ENCODE results near the gene SAMD14.

SAMD14 gene

DNA sequence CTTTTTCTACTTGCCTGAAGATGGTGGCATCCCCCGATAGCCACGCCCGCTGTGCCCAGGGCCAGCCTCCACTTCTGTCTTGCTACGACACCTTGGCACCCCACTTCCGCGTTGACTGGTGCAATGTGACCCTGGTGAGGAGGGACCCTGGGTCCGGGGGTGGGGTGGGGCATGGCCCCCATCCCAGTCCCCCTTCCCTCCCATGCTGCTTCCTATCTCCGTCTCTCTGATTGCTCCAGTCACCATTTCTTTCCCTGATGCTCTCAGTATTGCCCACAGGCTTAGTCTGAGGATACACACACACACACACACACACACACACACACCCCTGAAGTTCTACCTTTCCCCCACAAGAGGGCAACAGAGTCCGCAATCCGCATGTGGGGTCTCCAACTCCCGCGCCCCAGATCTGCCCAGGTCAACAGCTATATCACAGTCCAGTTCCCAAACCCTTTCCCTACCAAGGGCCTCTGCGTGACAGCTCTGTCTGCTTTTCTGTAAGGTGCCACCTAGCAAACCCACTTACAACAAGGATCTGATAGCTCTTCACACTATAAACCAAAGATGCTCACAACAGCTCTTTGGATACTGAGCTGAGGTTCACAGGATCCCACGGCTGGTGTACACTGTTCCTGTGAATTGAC, 39.3 kb upstream of the SAMD14 start:
- Histone ChIP-seq H3K4me3 (ENCODE audit: low read depth in 1 of 2, low read length in 2 of 2) (no peak overlapping the region), H3K4me1 (ENCODE audit: insufficient read depth, low read length) (no peaks in the 10 kb centered on the region), H2AFZ (ENCODE audit: low read depth, low read length) (no peak overlapping the region), H3K9ac (ENCODE audit: low read depth, low read length) (no peak overlapping the region), H3K27me3 (ENCODE audit: insufficient read depth, low read length, poor library complexity) (no peaks in the 10 kb centered on the region), H3K9me3 (ENCODE audit: insufficient read depth, low read length, severe bottlenecking) (no peaks in the 10 kb centered on the region), H3K79me2 (ENCODE audit: insufficient read depth, low read length) (no peaks in the 10 kb centered on the region), H3K36me3 (ENCODE audit: insufficient read depth, low read length) (no peaks in the 10 kb centered on the region), H3K27ac (ENCODE audit: low read length) (no peak overlapping the region), H4K20me1 (ENCODE audit: insufficient read depth, low read length) (no peaks in the 10 kb centered on the region), H3K4me2 (ENCODE audit: insufficient read depth, low read length) (no peak overlapping the region)
- ATAC-seq (ENCODE audit: insufficient read depth, low read depth) (peak; percentile 65), DNase-seq (peak; percentile 61)
- TF ChIP-seq, protein P1, sequence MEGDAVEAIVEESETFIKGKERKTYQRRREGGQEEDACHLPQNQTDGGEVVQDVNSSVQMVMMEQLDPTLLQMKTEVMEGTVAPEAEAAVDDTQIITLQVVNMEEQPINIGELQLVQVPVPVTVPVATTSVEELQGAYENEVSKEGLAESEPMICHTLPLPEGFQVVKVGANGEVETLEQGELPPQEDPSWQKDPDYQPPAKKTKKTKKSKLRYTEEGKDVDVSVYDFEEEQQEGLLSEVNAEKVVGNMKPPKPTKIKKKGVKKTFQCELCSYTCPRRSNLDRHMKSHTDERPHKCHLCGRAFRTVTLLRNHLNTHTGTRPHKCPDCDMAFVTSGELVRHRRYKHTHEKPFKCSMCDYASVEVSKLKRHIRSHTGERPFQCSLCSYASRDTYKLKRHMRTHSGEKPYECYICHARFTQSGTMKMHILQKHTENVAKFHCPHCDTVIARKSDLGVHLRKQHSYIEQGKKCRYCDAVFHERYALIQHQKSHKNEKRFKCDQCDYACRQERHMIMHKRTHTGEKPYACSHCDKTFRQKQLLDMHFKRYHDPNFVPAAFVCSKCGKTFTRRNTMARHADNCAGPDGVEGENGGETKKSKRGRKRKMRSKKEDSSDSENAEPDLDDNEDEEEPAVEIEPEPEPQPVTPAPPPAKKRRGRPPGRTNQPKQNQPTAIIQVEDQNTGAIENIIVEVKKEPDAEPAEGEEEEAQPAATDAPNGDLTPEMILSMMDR (IDR thresholded peaks at IDR 0.05; ENCODE audit: borderline replicate concordance, extremely low read depth, low read length, poor library complexity, severe bottlenecking): peak; percentile 77
- no peak for TF ChIP-seq EZH2 (IDR thresholded peaks at IDR 0.05; ENCODE audit: borderline replicate concordance, low read depth, low read length, severe bottlenecking)

DNA sequence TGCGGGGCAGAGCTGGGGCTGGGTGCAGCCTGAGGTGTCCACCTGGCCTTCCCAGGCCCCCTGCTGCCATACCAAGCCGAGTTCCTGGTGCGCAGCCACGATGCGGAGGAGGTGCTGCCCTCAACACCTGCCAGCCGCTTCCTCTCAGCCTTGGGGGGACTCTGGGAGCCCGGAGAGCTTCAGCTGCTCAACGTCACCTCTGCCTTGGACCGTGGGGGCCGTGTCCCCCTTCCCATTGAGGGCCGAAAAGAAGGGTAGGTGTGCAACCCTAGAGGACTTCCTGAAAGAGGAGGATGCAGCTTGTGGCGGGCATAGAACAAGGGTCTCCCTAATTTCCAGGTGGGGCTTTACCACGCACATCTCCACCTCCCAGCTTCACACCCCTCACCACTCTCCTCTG, 38.4 kb upstream of the SAMD14 start:
- no peak overlapping the region for H3K4me3 ChIP-seq (ENCODE audit: low read depth in 1 of 2, low read length in 2 of 2)

DNA sequence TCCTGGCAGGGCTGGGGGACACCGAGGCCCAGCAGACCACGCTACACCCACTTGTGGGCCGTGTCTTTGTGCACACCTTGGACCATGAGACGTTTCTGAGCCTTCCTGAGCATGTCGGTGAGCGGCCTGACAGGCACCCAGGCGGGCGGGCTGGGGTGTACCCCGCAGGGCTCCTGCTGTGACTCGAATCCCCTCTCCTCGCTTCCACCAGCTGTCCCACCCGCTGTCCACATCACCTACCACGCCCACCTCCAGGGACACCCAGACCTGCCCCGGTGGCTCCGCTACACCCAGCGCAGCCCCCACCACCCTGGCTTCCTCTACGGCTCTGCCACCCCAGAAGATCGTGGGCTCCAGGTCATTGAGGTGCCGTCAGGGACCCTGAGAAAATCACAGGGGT, 37.4 kb upstream of the SAMD14 start:
- Histone ChIP-seq H3K36me3 (ENCODE audit: insufficient read depth, low read length) (no peaks in the 10 kb centered on the region), H3K27me3 (ENCODE audit: insufficient read depth, low read length, poor library complexity) (no peaks in the 10 kb centered on the region), H3K9me3 (ENCODE audit: insufficient read depth, low read length, severe bottlenecking) (no peaks in the 10 kb centered on the region), H3K9ac (ENCODE audit: low read depth, low read length) (no peak overlapping the region), H4K20me1 (ENCODE audit: insufficient read depth, low read length) (no peaks in the 10 kb centered on the region), H3K79me2 (ENCODE audit: insufficient read depth, low read length) (no peaks in the 10 kb centered on the region), H3K4me1 (ENCODE audit: insufficient read depth, low read length) (peaks cover 3% of the 10 kb centered on the region; the same call in 1 of the 2 replicates), H3K27ac (ENCODE audit: low read length) (no peak overlapping the region), H3K4me3 (ENCODE audit: low read depth in 1 of 2, low read length in 2 of 2) (no peak overlapping the region), H3K4me2 (ENCODE audit: insufficient read depth, low read length) (no peak overlapping the region), H2AFZ (ENCODE audit: low read depth, low read length) (no peak overlapping the region)
- no peak for ATAC-seq (ENCODE audit: insufficient read depth, low read depth)
- TF ChIP-seq, protein P1 (IDR thresholded peaks at IDR 0.05; ENCODE audit: borderline replicate concordance, extremely low read depth, low read length, poor library complexity, severe bottlenecking): no peak
- TF ChIP-seq EZH2 (IDR thresholded peaks at IDR 0.05; ENCODE audit: borderline replicate concordance, low read depth, low read length, severe bottlenecking): no peak
- DNase-seq: no peak

More for the DNA sequence above, 38.4 kb upstream of the SAMD14 start:
- Histone ChIP-seq H3K9ac (ENCODE audit: low read depth, low read length) (no peak overlapping the region), H3K79me2 (ENCODE audit: insufficient read depth, low read length) (no peaks in the 10 kb centered on the region), H3K36me3 (ENCODE audit: insufficient read depth, low read length) (no peaks in the 10 kb centered on the region), H3K4me1 (ENCODE audit: insufficient read depth, low read length) (no peaks in the 10 kb centered on the region), H3K9me3 (ENCODE audit: insufficient read depth, low read length, severe bottlenecking) (no peaks in the 10 kb centered on the region), H4K20me1 (ENCODE audit: insufficient read depth, low read length) (no peaks in the 10 kb centered on the region), H3K4me2 (ENCODE audit: insufficient read depth, low read length) (no peak overlapping the region), H3K27ac (ENCODE audit: low read length) (no peak overlapping the region), H3K27me3 (ENCODE audit: insufficient read depth, low read length, poor library complexity) (no peaks in the 10 kb centered on the region), H2AFZ (ENCODE audit: low read depth, low read length) (no peak overlapping the region)
- TF ChIP-seq EZH2 (IDR thresholded peaks at IDR 0.05; ENCODE audit: borderline replicate concordance, low read depth, low read length, severe bottlenecking): no peak
- TF ChIP-seq, protein P1 (IDR thresholded peaks at IDR 0.05; ENCODE audit: borderline replicate concordance, extremely low read depth, low read length, poor library complexity, severe bottlenecking): no peak
- ATAC-seq (ENCODE audit: insufficient read depth, low read depth) (no peak), DNase-seq (no peak)

Data from DND-41 (cell line).